GM12878 (cell line): ENCODE data around the gene PTPRM. TPM values are rescaled to one million over a fixed set of nuclear protein-coding genes. Genes with fewer than 3 reads are reported as not detected.

Source experiments
- ATAC-seq: fragments of 200-7000 bp; cut with Tn5 transposase; 3 replicates; pipeline ENCODE4 v1.9.1; 2020; ENCODE audit warnings: mild to moderate bottlenecking, moderate library complexity
- BruUV-seq: library from RNA; stranded (reverse); fragments of 400-500 nt; replicated peaks from 2 replicates; lab custom pipeline; 2021; lab: Mats Ljungman, UMichigan
- CTCF ChIA-PET: fragments of 300-600 bp; sonication (Branson Sonifier 250); formaldehyde crosslinking; extraction: SDS; loops from one replicate; lab custom pipeline; 2021; ENCODE audit warnings: inconsistent platforms; lab: Yijun Ruan, JAX
- POLR2A ChIA-PET: fragments of 350-600 bp; formaldehyde crosslinking; extraction: SDS; loops from one replicate; lab custom pipeline; 2021; ENCODE audit warnings: inconsistent platforms; lab: Charles Lee
- RAD21 ChIA-PET: fragments of 300-600 bp; sonication (Branson Sonifier 250); formaldehyde crosslinking; loops from one replicate; lab custom pipeline; 2023; ENCODE audit warnings: antibody characterized with exemption; ENCODE audit not compliant: unreplicated experiment; lab: Charles Lee
- SMC1A ChIA-PET: fragments of 300-600 bp; sonication (Branson Sonifier 250); formaldehyde crosslinking; loops from one replicate; lab custom pipeline; 2023; ENCODE audit not compliant: unreplicated experiment, uncharacterized antibody; lab: Charles Lee
- DNase-seq: peaks from one replicate; pipeline ENCODE4 v3.0.0-alpha.2; 2011; ENCODE audit warnings: low read depth, low spot score
- FAIRE-seq: peaks from 3 replicates; lab custom pipeline; 2011; peaks lifted over from hg19 to GRCh38; lab: Jason Lieb, UNC
- H2AFZ ChIP-seq: 2 replicates; pipeline ENCODE4 v1.6.0; 2011; ENCODE audit warnings: low read depth, low read length, control low read depth; ENCODE audit not compliant: control insufficient read depth
- H3K27ac ChIP-seq: 2 replicates; pipeline ENCODE4 v1.5.1; 2011; ENCODE audit warnings: control low read depth; ENCODE audit not compliant: control insufficient read depth, insufficient read depth
- H3K27me3 ChIP-seq, 2 experiments: replicated peaks in 1 of 2; 2 replicates each; pipeline versions ENCODE4 v1.6.0 to v1.6.1; 2011; ENCODE audit warnings: low read length in 1 of 2; ENCODE audit not compliant: control insufficient read depth in 2 of 2, insufficient read depth in 2 of 2
- H3K36me3 ChIP-seq, 2 experiments: 2 replicates each; pipeline ENCODE4 v1.5.1; 2011; ENCODE audit warnings: low read length in 1 of 2; ENCODE audit not compliant: control insufficient read depth in 2 of 2, insufficient read depth in 2 of 2
- H3K4me1 ChIP-seq: 2 replicates; pipeline ENCODE4 v1.6.1; 2011; ENCODE audit warnings: mild to moderate bottlenecking, low read length, moderate library complexity, mixed read lengths; ENCODE audit not compliant: control insufficient read depth, insufficient read depth
- H3K4me2 ChIP-seq: 2 replicates; pipeline ENCODE4 v1.6.0; 2011; ENCODE audit warnings: control low read depth; ENCODE audit not compliant: control insufficient read depth, insufficient read depth
- H3K4me3 ChIP-seq: fragments of 200-600 bp; sonication (generic); 2 replicates; pipeline ENCODE4 v1.5.1; 2016
- H3K79me2 ChIP-seq: 2 replicates; pipeline ENCODE4 v1.6.0; 2011; ENCODE audit warnings: low read length; ENCODE audit not compliant: control insufficient read depth, insufficient read depth
- H3K9ac ChIP-seq: 2 replicates; pipeline ENCODE4 v1.8.0; 2011; ENCODE audit warnings: low read length, control low read depth, mixed read lengths; ENCODE audit not compliant: control insufficient read depth, insufficient read depth
- H3K9me3 ChIP-seq: replicated peaks from 3 replicates; pipeline ENCODE4 v1.5.1; 2011; ENCODE audit warnings: mild to moderate bottlenecking, low read length; ENCODE audit not compliant: control insufficient read depth, insufficient read depth
- H4K20me1 ChIP-seq: 2 replicates; pipeline ENCODE4 v1.6.0; 2011; ENCODE audit not compliant: control insufficient read depth, insufficient read depth
- BHLHE40 ChIP-seq, 2 experiments: fragments of 450-650 bp in 1 of 2; IDR thresholded peaks; 2 replicates each; pipeline ENCODE4 v1.6.1; 2011 to 2017; ENCODE audit warnings: low read depth in 2 of 2, borderline replicate concordance in 1 of 2, improper control_type of control experiment in 1 of 2, low read length in 1 of 2, mild to moderate bottlenecking in 1 of 2
- CHD2 ChIP-seq: IDR thresholded peaks from 2 replicates; pipeline ENCODE4 v1.6.1; 2011; ENCODE audit warnings: low read depth, low read length, improper control_type of control experiment, borderline replicate concordance
- EGR1 ChIP-seq, 2 experiments: IDR thresholded peaks; 1 replicate in 1 of 2; 2 replicates in 1 of 2; pipeline ENCODE4 v1.6.1; 2011 to 2012; ENCODE audit warnings: low read depth in 2 of 2, low read length in 2 of 2, borderline replicate concordance in 1 of 2, mild to moderate bottlenecking in 1 of 2, moderate library complexity in 1 of 2
- EZH2 ChIP-seq: IDR thresholded peaks from 2 replicates; pipeline ENCODE4 v1.6.1; 2012; ENCODE audit warnings: low read depth, mild to moderate bottlenecking, control low read depth, inconsistent platforms, low read length, borderline replicate concordance; ENCODE audit not compliant: control insufficient read depth
- FOXK2 ChIP-seq: fragments of 450-650 bp; IDR thresholded peaks from 2 replicates; pipeline ENCODE4 v1.6.1; 2017; ENCODE audit warnings: mild to moderate bottlenecking, moderate library complexity
- IKZF1 ChIP-seq: fragments of 450-650 bp; conservative IDR thresholded peaks from 2 replicates; pipeline ENCODE4 v1.6.1; 2017; ENCODE audit warnings: antibody characterized with exemption, mild to moderate bottlenecking
- LARP7 ChIP-seq: fragments of 450-650 bp; IDR thresholded peaks from 2 replicates; pipeline ENCODE4 v1.6.1; 2017; ENCODE audit warnings: mild to moderate bottlenecking
- MEF2A ChIP-seq: IDR thresholded peaks from 2 replicates; pipeline ENCODE4 v1.6.1; 2011; ENCODE audit warnings: low read depth, mild to moderate bottlenecking, low read length, moderate library complexity; ENCODE audit not compliant: insufficient read depth
- MLLT1 ChIP-seq: fragments of 450-650 bp; IDR thresholded peaks from 2 replicates; pipeline ENCODE4 v1.6.1; 2016; ENCODE audit warnings: mild to moderate bottlenecking
- MTA2 ChIP-seq: fragments of 450-650 bp; IDR thresholded peaks from 2 replicates; pipeline ENCODE4 v1.6.1; 2016; ENCODE audit warnings: low read depth, mild to moderate bottlenecking, moderate library complexity
- MYB ChIP-seq: fragments of 150-350 bp; IDR thresholded peaks from 2 replicates; pipeline ENCODE4 v1.6.1; 2014; ENCODE audit warnings: mild to moderate bottlenecking, low read depth, low read length, borderline replicate concordance
- NFIC ChIP-seq: IDR thresholded peaks from 2 replicates; pipeline ENCODE4 v1.6.1; 2012; ENCODE audit warnings: low read depth, mild to moderate bottlenecking, inconsistent platforms, low read length, moderate library complexity
- NR2C2 ChIP-seq: IDR thresholded peaks from 2 replicates; pipeline ENCODE4 v1.6.1; 2011; ENCODE audit warnings: borderline replicate concordance, low read depth; ENCODE audit not compliant: control insufficient read depth, insufficient read length
- POLR2AphosphoS2 ChIP-seq: IDR thresholded peaks from 2 replicates; pipeline ENCODE4 v1.6.1; 2011; ENCODE audit warnings: low read depth, mild to moderate bottlenecking, low read length, improper control_type of control experiment, moderate library complexity
- SREBF2 ChIP-seq: IDR thresholded peaks from 2 replicates; pipeline ENCODE4 v1.6.1; 2012; ENCODE audit warnings: mild to moderate bottlenecking, low read length
- TBL1XR1 ChIP-seq: IDR thresholded peaks from 2 replicates; pipeline ENCODE4 v1.6.1; 2012; ENCODE audit warnings: low read depth, low read length, improper control_type of control experiment
- ZNF24 ChIP-seq: fragments of 450-650 bp; IDR thresholded peaks from 2 replicates; pipeline ENCODE4 v1.6.1; 2017; ENCODE audit warnings: antibody characterized with exemption, mild to moderate bottlenecking
- ZSCAN29 ChIP-seq: fragments of 450-650 bp; IDR thresholded peaks from 2 replicates; pipeline ENCODE4 v1.6.1; 2017; ENCODE audit warnings: mild to moderate bottlenecking, moderate library complexity
- WGBS: methylation state at CpG from one replicate; pipeline ENCODE4 v1.1.6; 2016; ENCODE audit warnings: low lambda C conversion rate; ENCODE audit not compliant: insufficient replicate concordance, insufficient coverage; ENCODE audit errors: missing lambda C conversion rate; 5-methylcytosine and 5-hydroxymethylcytosine counted together
- in situ Hi-C: fragments of 300-500 bp; cut with MboI; formaldehyde crosslinking; loops from 9 replicates; pipeline ENCODE4 v1.14.3; 2018; ENCODE audit warnings: mixed read lengths
- intact Hi-C: fragments of 100-400 bp; cut with micrococcal nuclease; formaldehyde crosslinking; loops from one replicate; pipeline ENCODE4 v1.14.2; 2022; ENCODE audit not compliant: unreplicated experiment
- polyA plus RNA-seq, 11 experiments: library from polyadenylated mRNA; depleted of rRNA in 4 of 11; unstranded in 6 of 11; stranded (reverse) in 5 of 11; fragments of >200 nt; fragmentation: Nextera tagmentation in 4 of 11; fragmentation: Illumina TruSeq in 1 of 11; extraction: Ambion mirVana in 4 of 11; extraction: Trizol in 1 of 11; gene quantifications; 1 replicate in 1 of 11; 2 replicates in 10 of 11; pipeline versions ENCODE4 v1.2.1 to v1.2.3, GENCODE V29; 2011 to 2016; ENCODE audit warnings: inconsistent platforms in 2 of 11, missing spikeins in 2 of 11, low read depth in 1 of 11
- total RNA-seq, 4 experiments: library from RNA; depleted of rRNA in 3 of 4; stranded (reverse); fragments of >200 nt in 3 of 4; fragmentation: Illumina TruSeq in 1 of 4; extraction: Trizol in 1 of 4; gene quantifications; 2 replicates each; pipeline versions ENCODE4 v1.2.1 to v1.2.3, GENCODE V29; 2013 to 2021

PTPRM gene
- total and polyA plus RNA-seq, 10 of the 15 experiments (the other 5 are each of a cell fraction or from before 2014, with no cell fraction given), result 0.07 to 22.6 (median 0.60) TPM

GRCh38 chr18:8221452-8221851, 654.3 kb downstream of the PTPRM start:
- Histone ChIP-seq H3K4me3 (no peak overlapping the region), H3K36me3 (no peaks in the 10 kb centered on the region), H4K20me1 (no peaks in the 10 kb centered on the region), H3K79me2 (no peaks in the 10 kb centered on the region), H3K27ac (no peak overlapping the region), H3K4me1 (no peaks in the 10 kb centered on the region), H3K9me3 (no peaks in the 10 kb centered on the region), H3K27me3 (no peaks in the 10 kb centered on the region), H3K4me2 (no peak overlapping the region), H2AFZ (no peak overlapping the region), H3K9ac (no peak overlapping the region)
- RAD21 ChIA-PET, result no interaction called here
- POLR2A ChIA-PET, result interaction anchor here (0.6 kb wide), 1 partner anchor 10 kb away, joined by 6 read pairs; no protein-coding TSS in a partner anchor
- intact Hi-C loops (no loop called here), in situ Hi-C loops (no loop called here)
- no peak for ATAC-seq
- SMC1A ChIA-PET, result interaction anchor here (1.1 kb wide), 1 partner anchor 29 kb away, joined by 3 read pairs; no protein-coding TSS in a partner anchor
- no peak for FAIRE-seq
- TF ChIP-seq EGR1 (IDR thresholded peaks at IDR 0.05; ENCODE audit: borderline replicate concordance in 1 of 2, low read depth in 2 of 2, low read length in 2 of 2) (no peak), POLR2AphosphoS2 (no peak), ZSCAN29 (no peak), MEF2A (no peak), LARP7 (no peak)
- CTCF ChIA-PET, result no interaction called here
- BruUV-seq, result no TSS peak
- 35% methylated on average over 3 of the region's 3 CpGs for WGBS
- DNase-seq, result no peak

GRCh38 chr18:8224576-8224975, 657.5 kb downstream of the PTPRM start:
- no peak for DNase-seq
- CTCF ChIA-PET, result no interaction called here
- Histone ChIP-seq H3K79me2 (no peaks in the 10 kb centered on the region), H3K36me3 (no peaks in the 10 kb centered on the region), H3K4me3 (no peak overlapping the region), H2AFZ (no peak overlapping the region), H4K20me1 (no peaks in the 10 kb centered on the region), H3K9ac (no peak overlapping the region), H3K27me3 (no peaks in the 10 kb centered on the region), H3K9me3 (no peaks in the 10 kb centered on the region), H3K4me2 (no peak overlapping the region), H3K27ac (no peak overlapping the region), H3K4me1 (no peaks in the 10 kb centered on the region)
- RAD21 ChIA-PET, result no interaction called here
- intact Hi-C loops (no loop called here), in situ Hi-C loops (no loop called here)
- no peak for ATAC-seq
- no peak for FAIRE-seq
- 49% methylated on average over 3 of the region's 3 CpGs for WGBS
- BruUV-seq, result no TSS peak
- SMC1A ChIA-PET, result no interaction called here
- POLR2A ChIA-PET, result interaction anchor here (0.6 kb wide), 1 partner anchor 14 kb away, joined by 7 read pairs; no protein-coding TSS in a partner anchor
- TF ChIP-seq BHLHE40 (IDR thresholded peaks at IDR 0.05; ENCODE audit: borderline replicate concordance in 1 of 2, low read depth in 2 of 2, low read length in 1 of 2) (no peak), NR2C2 (no peak), EZH2 (no peak), FOXK2 (no peak), NFIC (no peak), MLLT1 (no peak), MTA2 (no peak), MEF2A (no peak), POLR2AphosphoS2 (no peak), CHD2 (no peak), ZNF24 (no peak), TBL1XR1 (no peak), SREBF2 (no peak), MYB (no peak), IKZF1 (no peak)
